Osteoblast (primary cell): Measurements from ENCODE around the gene HS1BP3. TPM values are rescaled to one million over a fixed set of nuclear protein-coding genes. Genes with fewer than 3 reads are reported as not detected.

Experiments
- DNase-seq: peaks from one replicate; pipeline ENCODE4 v3.0.0; 2011; ENCODE audit warnings: low spot score, mixed read lengths; ENCODE audit not compliant: insufficient read length; ENCODE audit errors: missing footprints
- H2AFZ ChIP-seq: 2 replicates; pipeline ENCODE4 v1.6.0; 2011; ENCODE audit warnings: mild to moderate bottlenecking, low read length
- H3K27ac ChIP-seq: 2 replicates; pipeline ENCODE4 v1.5.1; 2011; ENCODE audit warnings: mild to moderate bottlenecking, low read depth, low read length, moderate library complexity
- H3K27me3 ChIP-seq: 2 replicates; pipeline ENCODE4 v1.6.0; 2012; ENCODE audit warnings: mild to moderate bottlenecking, control low read depth, inconsistent platforms, low read length, moderate library complexity; ENCODE audit not compliant: insufficient read depth
- H3K36me3 ChIP-seq: 2 replicates; pipeline ENCODE4 v1.5.1; 2011; ENCODE audit warnings: mild to moderate bottlenecking, low read length, control low read depth, moderate library complexity; ENCODE audit not compliant: insufficient read depth
- H3K4me1 ChIP-seq: 2 replicates; pipeline ENCODE4 v1.5.1; 2011; ENCODE audit warnings: mild to moderate bottlenecking, low read length, control low read depth, moderate library complexity; ENCODE audit not compliant: insufficient read depth
- H3K4me2 ChIP-seq: 2 replicates; pipeline ENCODE4 v1.6.0; 2011; ENCODE audit warnings: mild to moderate bottlenecking, low read length; ENCODE audit not compliant: insufficient read depth
- H3K4me3 ChIP-seq: fragments of 200-600 bp; sonication (generic); 3 replicates; pipeline ENCODE4 v1.5.1; 2012; ENCODE audit warnings: mild to moderate bottlenecking, low read length, inconsistent platforms; ENCODE audit not compliant: insufficient read depth
- H3K79me2 ChIP-seq: 2 replicates; pipeline ENCODE4 v1.6.0; 2012; ENCODE audit warnings: mild to moderate bottlenecking, low read length, control low read depth, inconsistent platforms; ENCODE audit not compliant: insufficient read depth
- H3K9me3 ChIP-seq: 2 replicates; pipeline ENCODE4 v1.5.1; 2011; ENCODE audit warnings: low read depth, low read length, control low read depth
- H4K20me1 ChIP-seq: 2 replicates; pipeline ENCODE4 v1.6.0; 2012; ENCODE audit warnings: mild to moderate bottlenecking, low read length, control low read depth; ENCODE audit not compliant: insufficient read depth
- total RNA-seq: library from RNA; depleted of rRNA; stranded (reverse); fragments of >200 nt; gene quantifications from 2 replicates; pipeline ENCODE4 v1.2.3, GENCODE V29; 2012
- TF ChIP-seq, protein P1 (sequence below): IDR thresholded peaks from 2 replicates; pipeline ENCODE4 v1.5.1; 2011; ENCODE audit warnings: mild to moderate bottlenecking, low read depth, low read length, moderate library complexity; ENCODE audit errors: extremely low read depth

The HS1BP3 gene
- total RNA-seq, 1 donor = 47.8 TPM

DNA sequence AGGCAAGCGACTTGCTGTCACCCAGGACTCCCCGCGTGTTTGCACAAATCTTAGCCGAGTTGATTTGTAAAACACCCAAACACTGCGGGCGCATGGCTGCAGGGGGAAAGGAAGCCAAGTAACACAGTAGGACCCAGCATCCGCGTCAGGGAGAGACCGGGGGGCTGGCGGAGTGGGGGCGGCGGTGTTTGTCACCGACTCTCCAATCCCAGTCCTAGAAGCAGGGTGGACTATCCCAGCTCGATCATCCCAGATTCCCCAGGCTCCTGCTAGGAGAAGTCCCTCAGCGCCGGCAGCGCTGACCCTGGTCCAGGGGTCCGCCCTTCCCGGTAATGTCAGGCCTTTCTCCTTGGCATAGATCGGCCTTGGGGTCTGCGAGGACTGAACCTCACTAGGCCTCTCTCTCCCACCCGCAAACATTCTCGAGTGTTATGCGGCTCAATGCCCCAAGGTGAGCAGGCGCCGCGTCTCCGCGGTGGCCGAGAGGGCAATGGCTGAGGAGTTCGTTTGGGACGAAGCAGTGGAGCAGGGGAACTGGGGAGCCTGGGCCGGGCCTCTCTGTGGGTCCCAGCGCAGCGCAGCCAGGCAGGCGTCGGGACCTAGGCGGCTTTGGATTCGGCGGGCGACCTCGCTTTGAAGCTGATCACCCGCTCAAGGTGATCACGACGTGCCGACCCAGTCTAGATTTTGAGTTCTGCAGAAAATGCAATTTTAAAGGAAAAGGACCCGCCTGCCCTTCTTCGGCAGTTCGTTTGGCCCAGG lies 14.5 kb upstream of the HS1BP3 start:
- Histone ChIP-seq H3K4me1 (no peaks in the 10 kb centered on the region), H3K36me3 (no peaks in the 10 kb centered on the region), H3K4me3 (no peak overlapping the region), H3K4me2 (peak overlapping the region; percentile 53), H3K79me2 (no peaks in the 10 kb centered on the region), H4K20me1 (no peaks in the 10 kb centered on the region), H3K27me3 (peaks cover 90% of the 10 kb centered on the region), H2AFZ (no peak overlapping the region), H3K9me3 (no peaks in the 10 kb centered on the region), H3K27ac (no peak overlapping the region)
- TF ChIP-seq, protein P1, sequence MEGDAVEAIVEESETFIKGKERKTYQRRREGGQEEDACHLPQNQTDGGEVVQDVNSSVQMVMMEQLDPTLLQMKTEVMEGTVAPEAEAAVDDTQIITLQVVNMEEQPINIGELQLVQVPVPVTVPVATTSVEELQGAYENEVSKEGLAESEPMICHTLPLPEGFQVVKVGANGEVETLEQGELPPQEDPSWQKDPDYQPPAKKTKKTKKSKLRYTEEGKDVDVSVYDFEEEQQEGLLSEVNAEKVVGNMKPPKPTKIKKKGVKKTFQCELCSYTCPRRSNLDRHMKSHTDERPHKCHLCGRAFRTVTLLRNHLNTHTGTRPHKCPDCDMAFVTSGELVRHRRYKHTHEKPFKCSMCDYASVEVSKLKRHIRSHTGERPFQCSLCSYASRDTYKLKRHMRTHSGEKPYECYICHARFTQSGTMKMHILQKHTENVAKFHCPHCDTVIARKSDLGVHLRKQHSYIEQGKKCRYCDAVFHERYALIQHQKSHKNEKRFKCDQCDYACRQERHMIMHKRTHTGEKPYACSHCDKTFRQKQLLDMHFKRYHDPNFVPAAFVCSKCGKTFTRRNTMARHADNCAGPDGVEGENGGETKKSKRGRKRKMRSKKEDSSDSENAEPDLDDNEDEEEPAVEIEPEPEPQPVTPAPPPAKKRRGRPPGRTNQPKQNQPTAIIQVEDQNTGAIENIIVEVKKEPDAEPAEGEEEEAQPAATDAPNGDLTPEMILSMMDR = no peak
- peak; percentile 77 for DNase-seq

- peak; percentile 44 for DNase-seq
- Histone ChIP-seq H3K36me3 (no peaks in the 10 kb centered on the region), H3K79me2 (no peaks in the 10 kb centered on the region), H3K4me2 (no peak overlapping the region), H3K27me3 (peaks cover 89% of the 10 kb centered on the region), H4K20me1 (no peaks in the 10 kb centered on the region), H3K27ac (no peak overlapping the region), H3K9me3 (no peaks in the 10 kb centered on the region), H2AFZ (no peak overlapping the region), H3K4me1 (no peaks in the 10 kb centered on the region), H3K4me3 (no peak overlapping the region)
- TF ChIP-seq, protein P1 = no peak
Measured at GRCh38 chr2:20664431-20665242, 13.7 kb upstream of the HS1BP3 start.

- H3K4me1 ChIP-seq = no peaks in the 10 kb centered on the region
- no peaks in the 10 kb centered on the region for H4K20me1 ChIP-seq
- no peaks in the 10 kb centered on the region for H3K79me2 ChIP-seq
- DNase-seq = peak; percentile 82
- H3K27me3 ChIP-seq = peaks cover 89% of the 10 kb centered on the region
- no peak overlapping the region for H3K27ac ChIP-seq
- H3K9me3 ChIP-seq = no peaks in the 10 kb centered on the region
- no peak overlapping the region for H3K4me3 ChIP-seq
- H3K4me2 ChIP-seq = no peak overlapping the region
- no peak overlapping the region for H2AFZ ChIP-seq
- TF ChIP-seq, protein P1 = no peak
- no peaks in the 10 kb centered on the region for H3K36me3 ChIP-seq
Measured at GRCh38 chr2:20664071-20664390, 13.1 kb upstream of the HS1BP3 start.
